ENCODE results near the gene TRIM7.

GRCh38 chr5:181215997-181216989 lies 11.3 kb upstream of the TRIM7 start:
- TF ChIP-seq TFAM (CRISPR knock-in tag; conservative IDR thresholded peaks at IDR 0.05) (no peak), FOXK2 (conservative IDR thresholded peaks at IDR 0.05 in 1 of 2, IDR thresholded peaks at IDR 0.05 in 1 of 2; ENCODE audit: low read depth in 2 of 2) (peak; percentile 52 to 57; a peak in 2 of 4 replicates), MXI1 (IDR thresholded peaks at IDR 0.05; ENCODE audit: low read depth, low read length) (no peak), POLR2A (conservative IDR thresholded peaks at IDR 0.05) (peak; percentile 58; the same call in 1 of the 2 replicates), HBP1 (CRISPR knock-in tag; IDR thresholded peaks at IDR 0.05) (no peak), ZNF175 (CRISPR knock-in tag; IDR thresholded peaks at IDR 0.05; ENCODE audit: low read depth) (no peak), KDM5B (IDR thresholded peaks at IDR 0.05; ENCODE audit: insufficient replicate concordance, low read depth, low read length) (peak; percentile 33), BRF2 (IDR thresholded peaks at IDR 0.05; ENCODE audit: borderline replicate concordance, insufficient read depth, insufficient read length) (no peak)
- TF ChIP-seq, protein P1, sequence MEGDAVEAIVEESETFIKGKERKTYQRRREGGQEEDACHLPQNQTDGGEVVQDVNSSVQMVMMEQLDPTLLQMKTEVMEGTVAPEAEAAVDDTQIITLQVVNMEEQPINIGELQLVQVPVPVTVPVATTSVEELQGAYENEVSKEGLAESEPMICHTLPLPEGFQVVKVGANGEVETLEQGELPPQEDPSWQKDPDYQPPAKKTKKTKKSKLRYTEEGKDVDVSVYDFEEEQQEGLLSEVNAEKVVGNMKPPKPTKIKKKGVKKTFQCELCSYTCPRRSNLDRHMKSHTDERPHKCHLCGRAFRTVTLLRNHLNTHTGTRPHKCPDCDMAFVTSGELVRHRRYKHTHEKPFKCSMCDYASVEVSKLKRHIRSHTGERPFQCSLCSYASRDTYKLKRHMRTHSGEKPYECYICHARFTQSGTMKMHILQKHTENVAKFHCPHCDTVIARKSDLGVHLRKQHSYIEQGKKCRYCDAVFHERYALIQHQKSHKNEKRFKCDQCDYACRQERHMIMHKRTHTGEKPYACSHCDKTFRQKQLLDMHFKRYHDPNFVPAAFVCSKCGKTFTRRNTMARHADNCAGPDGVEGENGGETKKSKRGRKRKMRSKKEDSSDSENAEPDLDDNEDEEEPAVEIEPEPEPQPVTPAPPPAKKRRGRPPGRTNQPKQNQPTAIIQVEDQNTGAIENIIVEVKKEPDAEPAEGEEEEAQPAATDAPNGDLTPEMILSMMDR (IDR thresholded peaks at IDR 0.05 in 2 of 3, conservative IDR thresholded peaks at IDR 0.05 in 1 of 3; ENCODE audit: insufficient read depth in 2 of 3, low read depth in 1 of 3, low read length in 3 of 3), result peak in 1 of 3 experiments; percentile 5; a peak in 1 of 6 replicates
